Stimulated activated effector memory CD8-positive, alpha-beta T cell treated with anti-CD3 and anti-CD28 coated beads, Interleukin-12 subunit alpha, Interleukin-12 subunit beta, amount 100 ng/mL, for 72 hours (primary cell): Measurements from ENCODE around the gene LTC4S.

Experiments
- ATAC-seq: fragments of 150-1000 bp; cut with Tn5 transposase; 2 replicates; pipeline ENCODE4 v1.10.0; 2021
- DNase-seq, 2 donors: peaks; one replicate each; pipeline ENCODE4 v3.0.0; 2021 to 2022; ENCODE audit warnings: low spot score in 2 of 2
- H3K27ac Mint-ChIP-seq: one replicate; pipeline ENCODE4 v1.8.0; 2022; ENCODE audit warnings: mild to moderate bottlenecking, mixed read lengths
- H3K36me3 Mint-ChIP-seq: one replicate; pipeline ENCODE4 v1.8.0; 2022; ENCODE audit warnings: mild to moderate bottlenecking, mixed read lengths
- H3K4me1 Mint-ChIP-seq: one replicate; pipeline ENCODE4 v1.8.0; 2022; ENCODE audit warnings: mixed read lengths
- H3K4me3 Mint-ChIP-seq: one replicate; pipeline ENCODE4 v1.8.0; 2022; ENCODE audit warnings: mild to moderate bottlenecking, mixed read lengths
- H3K9me3 Mint-ChIP-seq: one replicate; pipeline ENCODE4 v1.8.0; 2022; ENCODE audit warnings: mixed read lengths

The LTC4S gene

GRCh38 chr5:179797741-179798140, 4.0 kb downstream of the LTC4S start:
- no peaks in the 10 kb centered on the region for H3K9me3 Mint-ChIP-seq
- DNase-seq (no peak), ATAC-seq (no peak)
- no peak overlapping the region for H3K27ac Mint-ChIP-seq
- H3K4me3 Mint-ChIP-seq = no peak overlapping the region
- H3K4me1 Mint-ChIP-seq = peaks cover 54% of the 10 kb centered on the region
- H3K36me3 Mint-ChIP-seq = peaks cover 50% of the 10 kb centered on the region

- no peaks in the 10 kb centered on the region for H3K9me3 Mint-ChIP-seq
- H3K4me3 Mint-ChIP-seq = no peak overlapping the region
- peaks cover 48% of the 10 kb centered on the region for H3K36me3 Mint-ChIP-seq
- no peak for DNase-seq
- no peak overlapping the region for H3K27ac Mint-ChIP-seq
- no peak for ATAC-seq
- peaks cover 55% of the 10 kb centered on the region for H3K4me1 Mint-ChIP-seq
Measured at GRCh38 chr5:179798144-179798770, 4.5 kb downstream of the LTC4S start.

GRCh38 chr5:179798771-179799643, 5.2 kb downstream of the LTC4S start:
- H3K9me3 Mint-ChIP-seq = no peaks in the 10 kb centered on the region
- ATAC-seq (no peak), DNase-seq (no peak)
- H3K27ac Mint-ChIP-seq = no peak overlapping the region
- no peak overlapping the region for H3K4me3 Mint-ChIP-seq
- peaks cover 42% of the 10 kb centered on the region for H3K36me3 Mint-ChIP-seq
- H3K4me1 Mint-ChIP-seq = peaks cover 55% of the 10 kb centered on the region

GRCh38 chr5:179799644-179799973, 5.8 kb downstream of the LTC4S start:
- Mint-ChIP-seq H3K4me1 (peaks cover 55% of the 10 kb centered on the region), H3K9me3 (no peaks in the 10 kb centered on the region), H3K27ac (no peak overlapping the region), H3K36me3 (peaks cover 42% of the 10 kb centered on the region), H3K4me3 (no peak overlapping the region)
- DNase-seq = no peak
- ATAC-seq = no peak

- Mint-ChIP-seq H3K36me3 (peaks cover 48% of the 10 kb centered on the region), H3K27ac (no peak overlapping the region), H3K9me3 (no peaks in the 10 kb centered on the region), H3K4me3 (no peak overlapping the region), H3K4me1 (peaks cover 55% of the 10 kb centered on the region)
- DNase-seq (no peak), ATAC-seq (no peak)
Measured at GRCh38 chr5:179800071-179800695, 6.4 kb downstream of the LTC4S start.

GRCh38 chr5:179800696-179801201, 7.0 kb downstream of the LTC4S start:
- no peak for DNase-seq

GRCh38 chr5:179801304-179802206, 7.8 kb downstream of the LTC4S start:
- DNase-seq = peak; percentile 80 to 89
- ATAC-seq = peak; percentile 62
- H3K27ac Mint-ChIP-seq = peak overlapping the region; percentile 76
- no peak overlapping the region for H3K4me3 Mint-ChIP-seq
- H3K4me1 Mint-ChIP-seq = peaks cover 54% of the 10 kb centered on the region
- H3K9me3 Mint-ChIP-seq = no peaks in the 10 kb centered on the region
- peaks cover 52% of the 10 kb centered on the region for H3K36me3 Mint-ChIP-seq

More at GRCh38 chr5:179800696-179801201, 7.0 kb downstream of the LTC4S start:
- ATAC-seq = no peak
- Mint-ChIP-seq H3K4me3 (no peak overlapping the region), H3K36me3 (peaks cover 53% of the 10 kb centered on the region), H3K27ac (no peak overlapping the region), H3K4me1 (peaks cover 54% of the 10 kb centered on the region), H3K9me3 (no peaks in the 10 kb centered on the region)

GRCh38 chr5:179802207-179802883, 8.6 kb downstream of the LTC4S start:
- peak overlapping the region; percentile 84 for H3K4me3 Mint-ChIP-seq
- H3K27ac Mint-ChIP-seq = peak overlapping the region; percentile 90
- ATAC-seq = no peak
- peaks cover 47% of the 10 kb centered on the region for H3K4me1 Mint-ChIP-seq
- H3K9me3 Mint-ChIP-seq = no peaks in the 10 kb centered on the region
- no peak for DNase-seq
- H3K36me3 Mint-ChIP-seq = peaks cover 44% of the 10 kb centered on the region

GRCh38 chr5:179802950-179803562, 9.3 kb downstream of the LTC4S start:
- peaks cover 40% of the 10 kb centered on the region for H3K36me3 Mint-ChIP-seq
- H3K4me3 Mint-ChIP-seq = peak overlapping the region; percentile 84
- peak overlapping the region; percentile 90 for H3K27ac Mint-ChIP-seq
- DNase-seq (no peak), ATAC-seq (no peak)
- H3K9me3 Mint-ChIP-seq = no peaks in the 10 kb centered on the region
- H3K4me1 Mint-ChIP-seq = peaks cover 47% of the 10 kb centered on the region

- Mint-ChIP-seq H3K4me3 (peak overlapping the region; percentile 84), H3K9me3 (no peaks in the 10 kb centered on the region), H3K4me1 (peaks cover 47% of the 10 kb centered on the region), H3K36me3 (peaks cover 35% of the 10 kb centered on the region), H3K27ac (peak overlapping the region; percentile 90)
- peak in 1 of 2 donors; percentile 59 for DNase-seq
- ATAC-seq = peak; percentile 74
Measured at GRCh38 chr5:179803651-179804554, 10.1 kb downstream of the LTC4S start.

- ATAC-seq (no peak), DNase-seq (no peak)
- Mint-ChIP-seq H3K4me3 (peak overlapping the region; percentile 84), H3K36me3 (peaks cover 28% of the 10 kb centered on the region), H3K9me3 (no peaks in the 10 kb centered on the region), H3K27ac (peak overlapping the region; percentile 90), H3K4me1 (peaks cover 44% of the 10 kb centered on the region)
Measured at GRCh38 chr5:179804555-179804947, 10.8 kb downstream of the LTC4S start.

GRCh38 chr5:179805070-179805528, 11.3 kb downstream of the LTC4S start:
- DNase-seq (no peak), ATAC-seq (no peak)
- peak overlapping the region; percentile 84 for H3K4me3 Mint-ChIP-seq
- no peaks in the 10 kb centered on the region for H3K9me3 Mint-ChIP-seq
- H3K4me1 Mint-ChIP-seq = peaks cover 40% of the 10 kb centered on the region
- peaks cover 23% of the 10 kb centered on the region for H3K36me3 Mint-ChIP-seq
- H3K27ac Mint-ChIP-seq = peak overlapping the region; percentile 90
